ENCODE measurements around the gene CACNA2D1.

CACNA2D1 gene

DNA sequence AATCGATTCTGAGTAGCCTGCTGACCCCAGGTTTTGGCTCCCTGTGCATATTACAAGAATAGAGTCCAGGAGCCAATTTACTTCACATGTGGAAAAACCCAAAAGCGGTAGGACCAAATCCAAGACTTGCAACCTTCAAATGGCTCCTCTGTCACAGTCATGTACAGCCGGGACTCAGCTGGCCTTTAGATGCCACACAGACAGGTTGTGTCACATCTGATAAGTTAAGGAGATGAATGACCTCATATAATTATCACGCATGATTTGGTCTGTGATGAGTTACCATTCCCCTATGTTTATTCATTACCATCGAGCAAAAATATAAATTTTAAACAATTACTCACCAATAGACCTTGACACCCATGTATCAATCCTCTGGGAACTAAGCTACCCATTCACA, 14.2 kb downstream of the CACNA2D1 start:
- Histone ChIP-seq H3K4me2 (ENCODE audit: insufficient read depth, low read length, poor library complexity, severe bottlenecking) (no peak overlapping the region), H2AK5ac (ENCODE audit: low read depth, low read length) (no peak overlapping the region), H2BK12ac (ENCODE audit: low read length) (no peak overlapping the region), H3K9me3 (replicated peaks in 1 of 2; ENCODE audit: control insufficient read depth in 2 of 2, insufficient read depth in 1 of 2, low read depth in 1 of 2, low read length in 2 of 2) (no peaks in the 10 kb centered on the region), H3K36me3 (replicated peaks in 1 of 2; ENCODE audit: control insufficient read depth in 2 of 2, insufficient read depth in 2 of 2, low read length in 2 of 2) (no peaks in the 10 kb centered on the region), H4K8ac (ENCODE audit: low read depth, low read length) (no peak overlapping the region), H2BK120ac (ENCODE audit: low read depth, low read length) (no peak overlapping the region), H3K27ac (replicated peaks; ENCODE audit: low read length) (no peak overlapping the region), H3K79me1 (ENCODE audit: low read depth, low read length) (no peaks in the 10 kb centered on the region), H3K4ac (ENCODE audit: low read length) (no peak overlapping the region), H4K91ac (ENCODE audit: low read depth, low read length, poor library complexity) (no peak overlapping the region), H3K4me1 (ENCODE audit: control insufficient read depth in 2 of 2, insufficient read depth in 1 of 2, low read depth in 1 of 2, low read length in 2 of 2) (no peaks in the 10 kb centered on the region), H2BK5ac (ENCODE audit: low read length) (no peak overlapping the region), H2AFZ (ENCODE audit: low read length) (no peak overlapping the region), H3K14ac (ENCODE audit: low read length) (no peak overlapping the region), H3K18ac (ENCODE audit: low read length) (no peak overlapping the region), H3K27me3 (ENCODE audit: control insufficient read depth in 3 of 3, insufficient read depth in 3 of 3, low read depth in 1 of 3, low read length in 3 of 3) (peaks cover 0 to 14% (median 0%) of the 10 kb centered on the region in 3 experiments), H3K23ac (ENCODE audit: low read depth, low read length, poor library complexity) (no peak overlapping the region), H3K4me3 (ENCODE audit: low read length in 2 of 2) (no peak overlapping the region), H2BK15ac (ENCODE audit: low read length) (no peak overlapping the region), H3K9ac (ENCODE audit: low read depth, low read length, poor library complexity) (peak overlapping the region; percentile 47)
- no CpG with 5 or more reads among the region's 5 CpGs for WGBS, 2 donors (ENCODE audit: extremely low coverage in 2 of 2, insufficient read length in 2 of 2, insufficient replicate concordance in 1 of 2)
- DNase-seq (ENCODE audit: low spot score), result no peak

GRCh38 chr7:82428186-82428961, 15.2 kb downstream of the CACNA2D1 start:
- no peak overlapping the region for H3K27ac ChIP-seq (replicated peaks; ENCODE audit: low read length)
- no peaks in the 10 kb centered on the region for H3K36me3 ChIP-seq (replicated peaks in 1 of 2; ENCODE audit: control insufficient read depth in 2 of 2, insufficient read depth in 2 of 2, low read length in 2 of 2)
- H2AFZ ChIP-seq (ENCODE audit: low read length), result no peak overlapping the region
- H3K23ac ChIP-seq (ENCODE audit: low read depth, low read length, poor library complexity), result no peak overlapping the region
- H3K4me2 ChIP-seq (ENCODE audit: insufficient read depth, low read length, poor library complexity, severe bottlenecking), result no peak overlapping the region
- no peak overlapping the region for H4K8ac ChIP-seq (ENCODE audit: low read depth, low read length)
- H2BK12ac ChIP-seq (ENCODE audit: low read length), result no peak overlapping the region
- no peaks in the 10 kb centered on the region for H3K79me1 ChIP-seq (ENCODE audit: low read depth, low read length)
- H3K4me1 ChIP-seq (ENCODE audit: control insufficient read depth in 2 of 2, insufficient read depth in 1 of 2, low read depth in 1 of 2, low read length in 2 of 2), result no peaks in the 10 kb centered on the region
- no peaks in the 10 kb centered on the region for H3K9me3 ChIP-seq (replicated peaks in 1 of 2; ENCODE audit: control insufficient read depth in 2 of 2, insufficient read depth in 1 of 2, low read depth in 1 of 2, low read length in 2 of 2)
- H3K27me3 ChIP-seq (ENCODE audit: control insufficient read depth in 3 of 3, insufficient read depth in 3 of 3, low read depth in 1 of 3, low read length in 3 of 3), result peaks cover 0 to 12% (median 0%) of the 10 kb centered on the region in 3 experiments
- H3K9ac ChIP-seq (ENCODE audit: low read depth, low read length, poor library complexity), result no peak overlapping the region
- no peak overlapping the region for H3K14ac ChIP-seq (ENCODE audit: low read length)
- no peak overlapping the region for H2BK5ac ChIP-seq (ENCODE audit: low read length)
- no peak overlapping the region for H2BK120ac ChIP-seq (ENCODE audit: low read depth, low read length)
- no peak overlapping the region for H2BK15ac ChIP-seq (ENCODE audit: low read length)
- no peak overlapping the region for H2AK5ac ChIP-seq (ENCODE audit: low read depth, low read length)
- no CpG with 5 or more reads among the region's 2 CpGs for WGBS, 2 donors (ENCODE audit: extremely low coverage in 2 of 2, insufficient read length in 2 of 2, insufficient replicate concordance in 1 of 2)
- H3K4me3 ChIP-seq (ENCODE audit: low read length in 2 of 2), result no peak overlapping the region
- no peak overlapping the region for H3K18ac ChIP-seq (ENCODE audit: low read length)
- H3K4ac ChIP-seq (ENCODE audit: low read length), result no peak overlapping the region
- DNase-seq (ENCODE audit: low spot score), result no peak
- H4K91ac ChIP-seq (ENCODE audit: low read depth, low read length, poor library complexity), result no peak overlapping the region

DNA sequence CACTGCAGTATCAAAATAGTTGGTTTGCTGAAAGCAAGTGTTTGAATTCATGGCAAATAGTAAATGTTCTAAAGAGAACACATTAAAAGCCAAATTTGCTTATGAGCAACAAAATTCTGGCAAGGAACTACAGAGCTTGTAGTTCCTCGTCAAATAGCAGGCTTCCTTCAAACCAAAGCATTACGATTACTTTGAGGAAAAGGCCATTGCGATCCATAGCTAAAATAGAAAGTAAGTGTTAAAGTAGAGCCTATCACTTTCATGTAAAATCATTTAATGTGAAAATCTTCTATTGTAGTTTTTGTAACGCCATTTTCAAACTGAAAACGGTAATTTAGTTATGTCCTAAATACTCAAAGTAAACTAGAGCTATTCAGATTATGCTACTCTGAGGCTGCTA, 20.1 kb downstream of the CACNA2D1 start:
- Histone ChIP-seq H2BK12ac (ENCODE audit: low read length) (no peak overlapping the region), H4K91ac (ENCODE audit: low read depth, low read length, poor library complexity) (no peak overlapping the region), H3K4me3 (ENCODE audit: low read length in 2 of 2) (no peak overlapping the region), H3K9ac (ENCODE audit: low read depth, low read length, poor library complexity) (no peak overlapping the region), H3K4ac (ENCODE audit: low read length) (no peak overlapping the region), H3K36me3 (replicated peaks in 1 of 2; ENCODE audit: control insufficient read depth in 2 of 2, insufficient read depth in 2 of 2, low read length in 2 of 2) (no peaks in the 10 kb centered on the region), H2BK5ac (ENCODE audit: low read length) (no peak overlapping the region), H3K4me1 (ENCODE audit: control insufficient read depth in 2 of 2, insufficient read depth in 1 of 2, low read depth in 1 of 2, low read length in 2 of 2) (no peaks in the 10 kb centered on the region), H3K9me3 (replicated peaks in 1 of 2; ENCODE audit: control insufficient read depth in 2 of 2, insufficient read depth in 1 of 2, low read depth in 1 of 2, low read length in 2 of 2) (no peaks in the 10 kb centered on the region), H3K27ac (replicated peaks; ENCODE audit: low read length) (no peak overlapping the region), H2BK120ac (ENCODE audit: low read depth, low read length) (no peak overlapping the region), H3K4me2 (ENCODE audit: insufficient read depth, low read length, poor library complexity, severe bottlenecking) (no peak overlapping the region), H3K23ac (ENCODE audit: low read depth, low read length, poor library complexity) (no peak overlapping the region), H4K8ac (ENCODE audit: low read depth, low read length) (no peak overlapping the region), H3K18ac (ENCODE audit: low read length) (no peak overlapping the region), H2AK5ac (ENCODE audit: low read depth, low read length) (no peak overlapping the region), H2BK15ac (ENCODE audit: low read length) (no peak overlapping the region), H3K79me1 (ENCODE audit: low read depth, low read length) (no peaks in the 10 kb centered on the region), H3K14ac (ENCODE audit: low read length) (no peak overlapping the region), H3K27me3 (ENCODE audit: control insufficient read depth in 3 of 3, insufficient read depth in 3 of 3, low read depth in 1 of 3, low read length in 3 of 3) (peaks cover 0 to 13% (median 0%) of the 10 kb centered on the region in 3 experiments), H2AFZ (ENCODE audit: low read length) (no peak overlapping the region)
- DNase-seq (ENCODE audit: low spot score), result no peak
- WGBS, 2 donors (ENCODE audit: extremely low coverage in 2 of 2, insufficient read length in 2 of 2, insufficient replicate concordance in 1 of 2), result no CpG with 5 or more reads among the region's 5 CpGs

DNA sequence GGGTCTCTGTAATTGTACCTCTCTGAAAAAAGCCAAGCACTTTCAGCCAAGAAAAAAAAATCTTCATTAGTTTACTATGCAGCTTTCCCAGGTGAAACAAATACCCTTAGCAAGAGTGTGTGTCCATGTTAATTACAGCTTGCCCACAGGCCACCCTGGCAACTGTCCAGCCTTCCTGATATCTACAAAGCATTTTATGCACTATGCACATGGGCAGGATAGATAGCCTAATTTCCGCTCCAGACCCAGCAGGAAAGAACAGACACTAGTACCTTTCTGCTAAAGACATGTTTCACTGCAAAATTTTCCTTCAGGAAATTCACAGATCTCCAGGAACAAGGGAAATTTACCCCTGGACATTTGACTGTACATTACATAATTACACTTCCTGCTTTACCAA, 24.4 kb downstream of the CACNA2D1 start:
- Histone ChIP-seq H3K36me3 (replicated peaks in 1 of 2; ENCODE audit: control insufficient read depth in 2 of 2, insufficient read depth in 2 of 2, low read length in 2 of 2) (no peaks in the 10 kb centered on the region), H2BK15ac (ENCODE audit: low read length) (no peak overlapping the region), H3K23ac (ENCODE audit: low read depth, low read length, poor library complexity) (no peak overlapping the region), H2BK120ac (ENCODE audit: low read depth, low read length) (no peak overlapping the region), H3K4me3 (ENCODE audit: low read length in 2 of 2) (no peak overlapping the region), H3K79me1 (ENCODE audit: low read depth, low read length) (no peaks in the 10 kb centered on the region), H3K4me2 (ENCODE audit: insufficient read depth, low read length, poor library complexity, severe bottlenecking) (no peak overlapping the region), H3K14ac (ENCODE audit: low read length) (no peak overlapping the region), H3K4ac (ENCODE audit: low read length) (no peak overlapping the region), H2BK5ac (ENCODE audit: low read length) (no peak overlapping the region), H2AFZ (ENCODE audit: low read length) (no peak overlapping the region), H4K8ac (ENCODE audit: low read depth, low read length) (no peak overlapping the region), H3K27ac (replicated peaks; ENCODE audit: low read length) (no peak overlapping the region), H2AK5ac (ENCODE audit: low read depth, low read length) (no peak overlapping the region), H4K91ac (ENCODE audit: low read depth, low read length, poor library complexity) (no peak overlapping the region), H3K4me1 (ENCODE audit: control insufficient read depth in 2 of 2, insufficient read depth in 1 of 2, low read depth in 1 of 2, low read length in 2 of 2) (no peaks in the 10 kb centered on the region), H3K27me3 (ENCODE audit: control insufficient read depth in 3 of 3, insufficient read depth in 3 of 3, low read depth in 1 of 3, low read length in 3 of 3) (peaks cover 0 to 21% (median 0%) of the 10 kb centered on the region in 3 experiments), H3K18ac (ENCODE audit: low read length) (no peak overlapping the region), H3K9me3 (replicated peaks in 1 of 2; ENCODE audit: control insufficient read depth in 2 of 2, insufficient read depth in 1 of 2, low read depth in 1 of 2, low read length in 2 of 2) (no peaks in the 10 kb centered on the region), H2BK12ac (ENCODE audit: low read length) (no peak overlapping the region), H3K9ac (ENCODE audit: low read depth, low read length, poor library complexity) (no peak overlapping the region)
- no CpG with 5 or more reads among the region's 1 CpG for WGBS, 2 donors (ENCODE audit: extremely low coverage in 2 of 2, insufficient read length in 2 of 2, insufficient replicate concordance in 1 of 2)
- DNase-seq (ENCODE audit: low spot score), result no peak
